Smooth muscle cell (in vitro differentiated cells): ENCODE measurements around the gene PLET1. TPM values are rescaled to one million over a fixed set of nuclear protein-coding genes. Genes with fewer than 3 reads are reported as not detected.

Source experiments
- DNase-seq: peaks from one replicate; lab custom pipeline; 2025; ENCODE audit not compliant: unreplicated experiment; lab: John Stamatoyannopoulos, UW
- H2AFZ ChIP-seq: fragments of 200-600 bp; sonication (generic); 2 replicates; pipeline ENCODE4 v1.6.0; 2016; ENCODE audit warnings: antibody characterized with exemption, low read depth, mild to moderate bottlenecking
- H3F3A ChIP-seq: fragments of 200-600 bp; sonication (generic); 2 replicates; pipeline ENCODE4 v1.6.0; 2017; ENCODE audit warnings: antibody characterized with exemption, low read depth
- H3K27ac ChIP-seq: fragments of 200-600 bp; sonication (generic); 2 replicates; pipeline ENCODE4 v1.5.1; 2016; ENCODE audit warnings: low read depth, mild to moderate bottlenecking
- H3K27me3 ChIP-seq: fragments of 200-600 bp; sonication (generic); 2 replicates; pipeline ENCODE4 v1.6.1; 2016; ENCODE audit warnings: low read depth, mild to moderate bottlenecking
- H3K36me3 ChIP-seq: fragments of 200-600 bp; sonication (generic); 2 replicates; pipeline ENCODE4 v1.5.1; 2016; ENCODE audit warnings: low read depth
- H3K4me1 ChIP-seq: fragments of 200-600 bp; sonication (generic); 2 replicates; pipeline ENCODE4 v1.5.1; 2016; ENCODE audit warnings: low read depth
- H3K4me2 ChIP-seq: fragments of 200-600 bp; sonication (generic); 2 replicates; pipeline ENCODE4 v1.6.0; 2016; ENCODE audit warnings: mild to moderate bottlenecking
- H3K4me3 ChIP-seq: fragments of 200-600 bp; sonication (generic); 2 replicates; pipeline ENCODE4 v1.5.1; 2016; ENCODE audit warnings: mild to moderate bottlenecking
- H3K79me2 ChIP-seq: fragments of 200-600 bp; sonication (generic); 2 replicates; pipeline ENCODE4 v1.6.0; 2016; ENCODE audit warnings: low read depth, mild to moderate bottlenecking
- H3K9ac ChIP-seq: fragments of 200-600 bp; sonication (generic); 2 replicates; pipeline ENCODE4 v1.6.0; 2016; ENCODE audit warnings: low read depth
- H3K9me3 ChIP-seq: fragments of 200-600 bp; sonication (generic); replicated peaks from 2 replicates; pipeline ENCODE4 v1.5.1; 2016; ENCODE audit warnings: low read depth
- H4K20me1 ChIP-seq: fragments of 200-600 bp; sonication (generic); 2 replicates; pipeline ENCODE4 v1.6.0; 2016; ENCODE audit warnings: low read depth
- WGBS: methylation state at CpG from one replicate; pipeline ENCODE4 v1.1.7; 2016; ENCODE audit warnings: low lambda C conversion rate; 5-methylcytosine and 5-hydroxymethylcytosine counted together
- polyA plus RNA-seq: library from polyadenylated mRNA; unstranded; fragments of >200 nt; fragmentation: Nextera tagmentation; extraction: Ambion mirVana; gene quantifications from 2 replicates; pipeline ENCODE4 v1.2.1, GENCODE V29; 2016
- total RNA-seq: library from RNA; depleted of rRNA; stranded (reverse); fragments of >200 nt; gene quantifications from 2 replicates; pipeline ENCODE4 v1.2.3, GENCODE V29; 2014
- TF ChIP-seq, protein P1 (sequence below): fragments of 200-600 bp; sonication (generic); IDR thresholded peaks from 2 replicates; pipeline ENCODE4 v1.5.1; 2017; ENCODE audit warnings: borderline replicate concordance, mild to moderate bottlenecking, antibody characterized with exemption; ENCODE audit not compliant: insufficient read depth, poor library complexity, severe bottlenecking

PLET1 gene
- total and polyA plus RNA-seq, 2 experiments from 2014 or later, result not detected

DNA sequence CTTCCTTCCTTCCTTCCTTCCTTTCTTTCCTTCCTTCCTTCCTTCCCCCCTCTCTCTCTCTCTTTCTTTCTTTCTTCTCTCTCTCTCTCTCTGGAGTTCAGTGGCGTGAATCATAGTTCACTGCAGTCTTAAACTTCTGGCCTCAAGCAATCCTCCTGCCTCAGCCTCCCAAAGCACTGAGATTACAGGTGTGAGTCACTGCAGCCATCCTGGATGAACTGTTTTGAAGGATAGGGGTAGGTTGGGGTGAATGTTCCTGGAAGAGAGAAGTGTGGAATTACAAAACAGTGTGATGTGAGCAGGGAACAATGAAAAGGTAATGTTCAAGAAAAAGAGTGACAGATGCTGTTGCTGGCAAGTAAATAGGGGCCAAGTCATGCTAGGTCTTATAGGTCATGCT, 12.4 kb upstream of the PLET1 start:
- Histone ChIP-seq H2AFZ (no peak overlapping the region), H3K27ac (no peak overlapping the region), H4K20me1 (no peaks in the 10 kb centered on the region), H3K9ac (no peak overlapping the region), H3K4me1 (no peaks in the 10 kb centered on the region), H3K4me3 (no peak overlapping the region), H3F3A (no peaks in the 10 kb centered on the region), H3K79me2 (no peaks in the 10 kb centered on the region), H3K36me3 (no peaks in the 10 kb centered on the region), H3K4me2 (no peak overlapping the region), H3K9me3 (no peaks in the 10 kb centered on the region), H3K27me3 (no peaks in the 10 kb centered on the region)
- TF ChIP-seq, protein P1, sequence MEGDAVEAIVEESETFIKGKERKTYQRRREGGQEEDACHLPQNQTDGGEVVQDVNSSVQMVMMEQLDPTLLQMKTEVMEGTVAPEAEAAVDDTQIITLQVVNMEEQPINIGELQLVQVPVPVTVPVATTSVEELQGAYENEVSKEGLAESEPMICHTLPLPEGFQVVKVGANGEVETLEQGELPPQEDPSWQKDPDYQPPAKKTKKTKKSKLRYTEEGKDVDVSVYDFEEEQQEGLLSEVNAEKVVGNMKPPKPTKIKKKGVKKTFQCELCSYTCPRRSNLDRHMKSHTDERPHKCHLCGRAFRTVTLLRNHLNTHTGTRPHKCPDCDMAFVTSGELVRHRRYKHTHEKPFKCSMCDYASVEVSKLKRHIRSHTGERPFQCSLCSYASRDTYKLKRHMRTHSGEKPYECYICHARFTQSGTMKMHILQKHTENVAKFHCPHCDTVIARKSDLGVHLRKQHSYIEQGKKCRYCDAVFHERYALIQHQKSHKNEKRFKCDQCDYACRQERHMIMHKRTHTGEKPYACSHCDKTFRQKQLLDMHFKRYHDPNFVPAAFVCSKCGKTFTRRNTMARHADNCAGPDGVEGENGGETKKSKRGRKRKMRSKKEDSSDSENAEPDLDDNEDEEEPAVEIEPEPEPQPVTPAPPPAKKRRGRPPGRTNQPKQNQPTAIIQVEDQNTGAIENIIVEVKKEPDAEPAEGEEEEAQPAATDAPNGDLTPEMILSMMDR, result no peak
- DNase-seq, result no peak
- WGBS, result 90% methylated on average over 1 of the region's 1 CpG

DNA sequence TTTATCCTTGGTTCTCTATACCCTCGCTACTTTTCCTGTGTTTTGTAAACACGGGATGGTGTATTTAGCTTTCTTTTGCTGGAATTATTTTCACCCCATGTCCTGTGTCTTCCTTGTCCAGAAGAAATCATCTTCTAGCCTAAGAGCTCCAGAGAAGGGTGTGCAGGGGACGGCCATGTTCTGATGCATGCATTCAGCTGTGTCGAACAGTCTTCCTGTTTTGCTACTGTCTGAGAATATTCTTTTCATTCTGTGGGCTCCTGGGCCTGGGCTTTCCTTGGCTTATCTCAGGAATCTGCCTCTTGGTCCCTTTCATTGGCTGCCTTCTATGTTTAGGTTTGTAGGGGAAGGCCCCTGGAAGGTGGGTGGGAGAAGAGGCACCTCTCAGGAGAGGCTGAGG, 10.6 kb upstream of the PLET1 start:
- no peaks in the 10 kb centered on the region for H3K9me3 ChIP-seq
- H2AFZ ChIP-seq, result no peak overlapping the region
- peaks cover under 1% of the 10 kb centered on the region for H3K4me1 ChIP-seq
- no peaks in the 10 kb centered on the region for H3K79me2 ChIP-seq
- H3F3A ChIP-seq, result peaks cover 5% of the 10 kb centered on the region
- 91% methylated on average over 4 of the region's 4 CpGs for WGBS
- no peaks in the 10 kb centered on the region for H3K36me3 ChIP-seq
- H3K9ac ChIP-seq, result no peak overlapping the region
- H3K27ac ChIP-seq, result no peak overlapping the region
- H3K4me2 ChIP-seq, result no peak overlapping the region
- no peaks in the 10 kb centered on the region for H3K27me3 ChIP-seq
- DNase-seq, result no peak
- no peaks in the 10 kb centered on the region for H4K20me1 ChIP-seq
- no peak overlapping the region for H3K4me3 ChIP-seq
- TF ChIP-seq, protein P1, result no peak

DNA sequence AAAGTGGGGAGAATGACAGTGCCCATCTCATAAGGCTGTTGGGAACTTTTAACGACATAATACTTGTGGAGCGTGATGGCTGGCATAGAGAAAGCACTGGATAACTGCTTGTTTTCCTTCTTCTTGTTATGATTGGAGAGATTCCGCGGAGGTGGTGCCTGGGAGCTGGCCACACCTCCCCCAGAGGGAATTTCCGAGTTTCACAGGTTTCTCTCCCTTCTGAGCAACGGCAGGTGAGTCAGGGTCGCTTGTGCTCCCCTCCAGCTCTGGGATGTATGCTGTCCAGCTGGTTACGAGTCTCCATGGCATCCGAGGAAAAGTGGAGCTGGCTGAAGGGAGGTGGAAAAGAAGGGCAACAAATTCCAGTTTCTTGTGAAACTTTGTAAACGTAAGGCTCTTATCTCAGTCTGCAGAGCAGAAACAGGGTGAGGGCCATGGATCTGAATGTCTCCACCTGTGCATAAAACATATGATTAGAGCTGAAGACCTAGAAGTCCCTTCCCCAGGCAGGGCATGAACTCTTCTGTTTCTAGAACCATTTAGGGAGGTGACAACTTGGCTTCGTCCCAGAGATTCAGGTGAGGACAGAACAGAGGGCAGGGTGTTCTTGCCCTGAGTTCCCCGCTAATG, 10.0 kb upstream of the PLET1 start:
- H3F3A ChIP-seq, result peaks cover 10% of the 10 kb centered on the region
- TF ChIP-seq, protein P1, result no peak
- H3K27ac ChIP-seq, result no peak overlapping the region
- no peaks in the 10 kb centered on the region for H3K79me2 ChIP-seq
- no peak overlapping the region for H3K4me3 ChIP-seq
- no peaks in the 10 kb centered on the region for H3K36me3 ChIP-seq
- H4K20me1 ChIP-seq, result no peaks in the 10 kb centered on the region
- no peaks in the 10 kb centered on the region for H3K9me3 ChIP-seq
- H2AFZ ChIP-seq, result no peak overlapping the region
- peaks cover 4% of the 10 kb centered on the region for H3K4me1 ChIP-seq
- 68% methylated on average over 12 of the region's 12 CpGs for WGBS
- H3K4me2 ChIP-seq, result no peak overlapping the region
- H3K9ac ChIP-seq, result no peak overlapping the region
- H3K27me3 ChIP-seq, result no peaks in the 10 kb centered on the region
- DNase-seq, result no peak

DNA sequence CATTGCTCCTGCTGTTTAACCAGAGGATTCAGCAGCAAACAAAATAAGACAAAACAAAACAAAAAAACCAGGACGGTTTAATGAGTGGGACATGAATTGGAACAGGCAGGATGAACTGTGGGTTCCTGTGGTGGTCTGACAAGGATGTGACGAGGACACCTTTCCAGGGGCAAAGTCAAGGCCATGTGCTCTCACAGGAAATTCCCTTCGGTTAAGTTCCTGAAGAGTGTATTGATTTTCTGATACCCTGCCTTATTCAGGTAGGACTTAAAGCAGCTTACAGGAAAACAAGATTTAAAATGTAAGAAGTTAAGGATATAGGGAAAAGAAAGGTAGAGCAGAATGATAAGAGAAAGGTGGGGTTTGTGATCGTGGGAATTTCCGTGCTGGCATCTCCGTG, 8.5 kb upstream of the PLET1 start:
- H3K4me2 ChIP-seq, result no peak overlapping the region
- H3K79me2 ChIP-seq, result no peaks in the 10 kb centered on the region
- H3K4me1 ChIP-seq, result peaks cover 4% of the 10 kb centered on the region
- H3K9me3 ChIP-seq, result no peaks in the 10 kb centered on the region
- no peak overlapping the region for H3K27ac ChIP-seq
- TF ChIP-seq, protein P1, result no peak
- H2AFZ ChIP-seq, result no peak overlapping the region
- H3K9ac ChIP-seq, result no peak overlapping the region
- H3K27me3 ChIP-seq, result no peaks in the 10 kb centered on the region
- no peaks in the 10 kb centered on the region for H3K36me3 ChIP-seq
- no peak overlapping the region for H3K4me3 ChIP-seq
- DNase-seq, result no peak
- no peaks in the 10 kb centered on the region for H4K20me1 ChIP-seq
- peaks cover 10% of the 10 kb centered on the region for H3F3A ChIP-seq
- 78% methylated on average over 6 of the region's 6 CpGs for WGBS
